ENCODE data around the gene CHRNA7. TPM values are rescaled to one million over a fixed set of nuclear protein-coding genes. Genes with fewer than 3 reads are reported as not detected.

Gene CHRNA7
- total RNA-seq = 2.7 TPM

DNA sequence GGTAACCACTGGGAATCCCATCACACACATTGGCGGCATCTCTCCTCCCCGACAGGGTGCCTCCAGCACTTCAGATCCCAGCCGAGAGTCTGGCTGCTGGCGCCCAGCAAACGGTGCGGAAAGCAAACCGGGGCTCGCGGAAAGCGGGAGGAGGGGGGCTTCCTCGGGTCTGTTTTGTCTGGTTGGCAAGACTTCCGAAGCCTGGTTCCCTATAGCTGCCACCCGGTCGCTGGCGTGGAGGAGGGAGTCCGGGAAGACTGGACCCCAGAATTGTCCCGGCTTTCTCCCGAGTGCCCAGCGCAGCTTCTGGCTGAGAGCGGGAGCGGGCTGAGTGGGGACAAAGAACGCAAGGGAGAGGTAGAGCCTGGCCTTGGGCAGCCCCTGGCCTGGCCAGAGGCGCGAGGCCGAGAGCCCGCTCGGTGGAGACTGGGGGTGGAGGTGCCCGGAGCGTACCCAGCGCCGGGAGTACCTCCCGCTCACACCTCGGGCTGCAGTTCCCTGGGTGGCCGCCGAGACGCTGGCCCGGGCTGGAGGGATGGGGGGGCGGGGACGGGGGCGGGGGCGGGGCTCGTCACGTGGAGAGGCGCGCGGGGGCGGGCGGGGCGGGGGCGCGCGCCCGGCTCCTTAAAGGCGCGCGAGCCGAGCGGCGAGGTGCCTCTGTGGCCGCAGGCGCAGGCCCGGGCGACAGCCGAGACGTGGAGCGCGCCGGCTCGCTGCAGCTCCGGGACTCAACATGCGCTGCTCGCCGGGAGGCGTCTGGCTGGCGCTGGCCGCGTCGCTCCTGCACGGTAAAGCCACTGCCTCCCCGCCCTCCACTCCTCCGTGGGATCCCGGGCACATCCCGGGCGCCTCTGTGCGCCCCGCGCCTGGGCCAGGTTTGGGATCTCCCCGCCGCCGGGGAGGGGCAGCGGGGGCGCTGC is at the start of gene CHRNA7:
Gene CHRNA7 (plus strand): TSS at position 654 of the 920 bp plus-strand sequence. CDS start 80 bp downstream, at position 734.
- DNase-seq (ENCODE audit: low read depth in 2 of 3, low spot score in 2 of 3) = peak in 2 of 3 donors; percentile 68 to 75

DNA sequence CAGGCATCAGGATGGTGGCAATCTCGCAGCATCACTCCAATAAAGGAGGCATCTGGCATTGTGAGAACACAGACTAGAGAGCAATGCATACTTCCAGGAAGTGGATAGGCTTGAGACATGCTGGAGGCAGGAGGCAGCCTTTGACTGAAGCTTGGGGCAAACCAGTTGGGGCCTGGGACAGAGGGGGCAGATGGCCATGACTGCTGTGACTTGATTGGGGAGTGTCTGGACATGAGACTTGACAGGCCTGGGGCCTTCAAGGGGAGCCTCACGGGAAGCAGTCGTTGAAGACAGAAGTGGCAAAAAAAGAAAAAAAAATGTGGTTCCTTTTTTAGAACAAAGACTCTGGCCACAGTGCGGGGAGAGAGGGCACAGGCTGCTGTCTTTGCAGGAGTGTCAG is 44.7 kb upstream of the CHRNA7 start:
- peak in 1 of 3 donors; percentile 28 for DNase-seq (ENCODE audit: low read depth in 2 of 3, low spot score in 2 of 3)

DNA sequence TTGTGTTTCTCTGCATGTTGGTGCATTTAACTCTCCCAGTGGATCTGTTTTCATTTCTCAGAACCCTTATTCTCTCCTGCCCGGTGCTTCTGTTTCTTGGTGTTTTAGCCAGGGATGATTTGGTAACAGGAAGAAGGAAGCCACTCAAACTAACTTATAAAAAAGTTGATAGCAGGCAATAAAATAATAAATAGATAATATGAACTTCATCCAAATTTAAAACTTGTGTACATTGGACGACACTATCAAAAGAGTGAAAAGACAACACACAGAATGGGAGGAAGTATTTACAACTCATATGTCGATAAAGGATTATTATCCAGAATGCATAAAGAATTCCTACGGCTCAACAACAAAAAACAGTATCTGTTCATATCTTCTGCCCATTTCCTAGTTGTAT is 37.3 kb upstream of the CHRNA7 start:
- DNase-seq (ENCODE audit: low read depth in 2 of 3, low spot score in 2 of 3) = no peak

DNA sequence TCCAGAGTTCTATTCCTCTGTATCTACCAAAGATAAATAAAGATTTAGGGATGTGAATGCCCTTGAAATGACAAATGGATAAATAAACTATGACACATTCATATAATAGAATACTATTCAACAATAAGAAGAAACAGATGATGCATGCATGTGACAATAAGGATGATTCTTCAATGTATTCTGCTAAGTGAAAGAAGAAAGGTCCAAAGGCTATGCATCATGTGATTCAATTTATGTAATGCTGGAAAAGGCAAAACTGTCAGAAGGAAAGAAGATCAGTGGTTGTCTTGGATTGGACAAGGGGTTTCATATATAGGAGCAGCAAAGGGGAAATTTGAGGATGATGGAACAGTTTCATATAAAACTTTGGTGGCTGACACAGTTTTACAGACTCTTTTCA is 32.6 kb upstream of the CHRNA7 start:
- DNase-seq (ENCODE audit: low read depth in 2 of 3, low spot score in 2 of 3) = no peak

GRCh38 chr15:32003558-32003957 is 26.8 kb upstream of the CHRNA7 start:
- DNase-seq (ENCODE audit: low read depth in 2 of 3, low spot score in 2 of 3) = no peak

GRCh38 chr15:32004249-32004648 is 26.1 kb upstream of the CHRNA7 start:
- DNase-seq (ENCODE audit: low read depth in 2 of 3, low spot score in 2 of 3) = no peak

DNA sequence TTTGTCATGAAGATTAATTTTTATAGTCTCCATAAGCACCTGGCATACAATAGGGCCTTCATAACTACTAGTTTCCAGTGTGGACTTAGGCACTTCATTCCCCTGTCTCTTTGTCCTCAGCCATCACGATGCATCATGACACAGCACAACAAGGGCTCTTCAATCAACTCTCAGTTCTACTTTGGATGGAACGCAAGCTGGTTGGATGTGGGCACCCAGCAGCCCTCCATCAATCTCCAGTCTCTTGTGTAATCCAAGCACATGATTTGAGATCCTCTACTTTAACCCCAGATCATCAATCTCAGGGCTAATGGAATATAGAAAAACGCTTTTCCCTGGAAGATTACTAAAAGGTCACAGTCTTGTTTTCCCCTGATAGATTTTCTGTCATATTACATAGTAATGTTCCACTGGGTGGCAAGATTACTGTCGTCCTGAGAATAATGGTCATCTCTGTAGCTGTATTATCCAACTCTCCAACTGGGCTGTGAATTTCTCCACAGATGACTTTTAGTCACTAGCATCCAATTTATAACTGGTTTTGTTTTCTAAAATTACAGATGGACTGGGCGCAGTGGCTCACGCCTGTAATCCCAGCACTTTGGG is 22.9 kb upstream of the CHRNA7 start:
- no peak for DNase-seq (ENCODE audit: low read depth in 2 of 3, low spot score in 2 of 3)

DNA sequence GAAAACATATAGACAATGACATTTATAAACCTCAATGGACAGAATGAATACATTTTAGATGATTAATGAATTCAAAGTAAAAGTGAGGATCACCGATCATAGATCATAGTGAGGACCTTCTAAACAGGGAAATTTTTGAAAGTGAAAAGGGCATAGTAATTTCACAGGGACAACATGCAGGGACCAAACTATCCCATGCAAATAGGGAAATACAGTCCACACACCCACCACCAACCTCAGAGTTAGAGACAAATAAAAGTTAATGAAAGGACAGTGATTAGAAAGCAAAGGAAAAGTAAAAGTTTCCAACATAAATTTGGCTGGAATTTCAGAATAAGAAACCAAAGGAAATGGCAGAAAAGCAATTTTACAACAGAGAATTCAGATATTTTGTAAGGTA is 15.4 kb upstream of the CHRNA7 start:
- DNase-seq (ENCODE audit: low read depth in 2 of 3, low spot score in 2 of 3) = no peak

- no peak for DNase-seq (ENCODE audit: low read depth in 2 of 3, low spot score in 2 of 3)
Measured at GRCh38 chr15:32020156-32020555, 10.2 kb upstream of the CHRNA7 start.

DNA sequence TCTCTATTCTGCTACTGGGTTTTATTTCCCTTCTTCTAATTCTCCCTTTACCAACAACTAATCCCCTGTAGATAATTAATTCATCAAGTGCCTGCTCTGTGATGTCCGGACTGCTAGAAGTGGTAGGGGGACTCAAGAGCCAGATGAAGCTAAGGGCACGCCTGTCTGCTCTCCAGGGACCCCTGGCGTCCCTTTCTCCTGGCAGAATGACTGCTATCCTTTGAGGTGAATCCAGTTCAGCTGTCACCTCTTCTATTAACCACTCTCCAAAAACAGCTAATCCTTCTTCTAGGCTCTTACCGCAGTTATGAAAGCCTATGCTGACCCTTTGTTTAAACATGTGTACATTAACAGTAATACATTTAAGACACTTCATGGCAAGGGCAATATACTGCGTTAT is 1.4 kb upstream of the CHRNA7 start:
- peak in 2 of 3 donors; percentile 49 to 57 for DNase-seq (ENCODE audit: low read depth in 2 of 3, low spot score in 2 of 3)

DNA sequence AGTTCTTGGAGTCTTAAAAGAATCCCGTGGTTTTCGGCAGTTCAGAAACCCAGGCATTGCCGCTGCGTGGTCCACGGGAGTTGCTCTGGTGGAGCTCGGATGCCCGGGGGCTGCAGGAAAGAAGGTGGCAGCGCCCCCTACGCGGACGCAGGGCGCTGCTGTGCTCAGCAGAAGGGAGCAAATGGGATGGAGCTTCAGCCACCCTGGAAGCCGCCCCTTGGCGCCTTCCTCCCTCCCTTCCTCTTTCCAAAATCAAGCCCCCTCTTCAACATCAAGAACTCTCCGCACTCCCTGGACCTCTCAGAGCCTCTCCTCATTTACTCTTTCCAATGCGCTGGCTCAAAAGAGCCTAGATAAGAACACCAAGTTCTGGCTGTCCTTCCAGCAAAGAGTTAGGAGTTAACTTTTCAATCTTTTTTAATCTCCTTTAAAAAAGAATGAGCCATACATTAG is 880 bp upstream of the CHRNA7 start:
- peak in 2 of 3 donors; percentile 53 to 64 for DNase-seq (ENCODE audit: low read depth in 2 of 3, low spot score in 2 of 3)

DNA sequence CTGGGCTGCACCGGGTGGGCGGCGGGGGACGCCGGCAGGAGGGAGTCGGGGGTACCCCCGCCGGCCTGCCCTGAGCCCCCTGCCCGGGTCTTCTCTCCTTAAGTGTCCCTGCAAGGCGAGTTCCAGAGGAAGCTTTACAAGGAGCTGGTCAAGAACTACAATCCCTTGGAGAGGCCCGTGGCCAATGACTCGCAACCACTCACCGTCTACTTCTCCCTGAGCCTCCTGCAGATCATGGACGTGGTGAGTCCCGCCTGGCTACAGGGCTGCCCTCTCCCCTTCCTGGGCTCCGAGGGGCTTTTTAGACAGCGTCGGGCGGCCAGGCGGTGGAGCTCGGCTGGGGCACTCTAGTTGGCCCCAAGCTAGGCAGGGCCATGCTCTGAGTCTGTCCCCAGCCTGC is 480 bp downstream of the CHRNA7 start:
- peak in 2 of 3 donors; percentile 5 to 28 for DNase-seq (ENCODE audit: low read depth in 2 of 3, low spot score in 2 of 3)

- no peak for DNase-seq (ENCODE audit: low read depth in 2 of 3, low spot score in 2 of 3)
Measured at GRCh38 chr15:32033186-32033890, 3.0 kb downstream of the CHRNA7 start.

DNA sequence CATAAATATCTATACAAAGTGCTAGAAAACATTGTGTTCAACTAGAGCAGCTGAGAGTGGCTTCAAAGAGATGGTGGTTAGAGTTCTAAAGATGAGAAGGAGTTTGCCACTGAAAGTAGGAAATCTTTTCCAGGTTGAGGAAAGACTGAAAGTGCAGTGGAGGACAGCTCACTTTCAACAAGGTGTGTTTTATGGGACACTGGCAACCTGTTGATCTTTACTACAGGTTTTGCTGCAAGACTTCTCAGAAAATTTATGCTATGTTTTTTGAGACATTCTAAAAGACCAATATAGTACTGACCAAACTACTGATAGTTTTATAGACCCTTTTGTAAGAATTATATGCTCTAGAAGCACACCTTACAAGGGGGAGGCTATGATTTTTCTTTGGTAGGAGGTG is 3.8 kb downstream of the CHRNA7 start:
- no peak for DNase-seq (ENCODE audit: low read depth in 2 of 3, low spot score in 2 of 3)

- no peak for DNase-seq (ENCODE audit: low read depth in 2 of 3, low spot score in 2 of 3)
Measured at GRCh38 chr15:32035285-32035684, 5.0 kb downstream of the CHRNA7 start.

- DNase-seq (ENCODE audit: low read depth in 2 of 3, low spot score in 2 of 3) = no peak
Measured at GRCh38 chr15:32036971-32037370, 6.7 kb downstream of the CHRNA7 start.

DNA sequence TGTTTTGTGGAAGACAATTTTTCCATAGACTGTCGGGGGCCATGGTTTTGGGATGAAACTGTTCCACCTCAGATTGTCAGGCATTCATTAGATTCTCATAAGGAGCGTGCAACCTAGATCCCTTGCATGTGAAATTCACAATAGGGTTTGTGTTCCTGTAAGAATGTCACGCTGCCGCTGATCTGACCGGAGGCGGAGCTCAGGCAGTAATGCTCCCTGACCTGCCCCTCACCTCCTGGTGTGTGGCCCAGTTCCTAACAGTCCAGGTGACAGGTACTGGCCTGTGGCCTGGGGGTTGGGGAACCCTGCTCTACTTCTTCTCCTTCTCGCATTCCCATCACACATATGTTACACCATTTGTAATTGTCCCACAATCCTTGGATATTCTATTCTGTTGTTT is 11.0 kb downstream of the CHRNA7 start:
- no peak for DNase-seq (ENCODE audit: low read depth in 2 of 3, low spot score in 2 of 3)

- DNase-seq (ENCODE audit: low read depth in 2 of 3, low spot score in 2 of 3) = peak in 2 of 3 donors; percentile 22 to 44
Measured at GRCh38 chr15:32042269-32042972, 12.1 kb downstream of the CHRNA7 start.

DNA sequence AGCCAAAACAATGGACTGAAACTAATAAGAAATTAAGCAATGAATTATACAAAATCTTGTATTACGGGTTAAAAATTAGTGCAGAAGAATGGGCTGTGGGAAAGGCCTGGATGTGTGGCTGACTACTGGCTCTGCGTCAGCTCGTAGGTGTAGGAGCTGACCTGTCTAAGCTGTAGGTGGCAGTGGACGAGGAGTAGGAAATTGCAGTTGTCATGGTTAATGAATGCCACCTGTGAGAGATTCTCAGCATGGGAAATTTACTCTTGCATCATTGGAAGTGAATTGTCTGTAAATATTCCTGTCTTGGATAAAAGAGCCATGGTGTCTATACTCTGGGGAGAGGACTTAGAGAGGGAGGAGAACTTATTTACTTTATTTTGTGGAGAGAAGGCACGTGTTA is 23.4 kb downstream of the CHRNA7 start:
- no peak for DNase-seq (ENCODE audit: low read depth in 2 of 3, low spot score in 2 of 3)

DNA sequence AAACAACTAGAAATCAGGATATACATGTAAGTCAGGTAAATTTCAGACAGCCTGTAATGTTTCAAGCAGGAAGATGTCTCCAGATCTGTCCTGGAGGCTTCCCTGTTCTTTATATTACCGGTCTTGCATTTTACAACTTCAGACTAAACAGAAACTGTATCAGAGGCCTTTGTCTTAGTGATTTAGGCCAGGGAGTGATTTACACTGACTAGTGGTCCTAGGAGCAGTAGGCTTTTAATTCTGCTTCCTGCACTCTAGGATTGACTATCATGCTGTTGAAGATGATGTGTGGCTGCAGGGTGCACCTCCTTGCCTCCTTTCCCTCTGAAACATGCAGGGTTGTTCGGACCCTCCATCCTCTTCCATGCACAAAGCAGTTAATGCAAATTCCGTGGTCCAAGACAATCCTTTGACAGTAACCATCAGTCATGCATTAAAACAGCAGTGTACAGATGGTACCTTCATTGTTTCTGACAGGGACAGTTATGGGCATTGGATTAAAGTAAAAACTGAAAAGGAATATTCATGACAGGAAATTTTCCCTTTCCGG is 27.6 kb downstream of the CHRNA7 start:
- no peak for DNase-seq (ENCODE audit: low read depth in 2 of 3, low spot score in 2 of 3)
